Urothelium cell line (cell line): ENCODE data around the gene MXD4.

ENCODE experiments used
- DNase-seq: peaks from one replicate; pipeline ENCODE4 v3.0.0; 2011; ENCODE audit warnings: low spot score, mixed read lengths
- FAIRE-seq: peaks from 2 replicates; lab custom pipeline; 2011; peaks lifted over from hg19 to GRCh38; lab: Jason Lieb, UNC

The MXD4 gene

GRCh38 chr4:2265113-2266110, 3.5 kb upstream of the MXD4 start:
- DNase-seq: no peak
- FAIRE-seq: no peak

GRCh38 chr4:2264481-2265041, 2.7 kb upstream of the MXD4 start:
- DNase-seq (no peak), FAIRE-seq (no peak)

- FAIRE-seq: no peak
- DNase-seq: no peak
These were observed 2.0 kb upstream of the MXD4 start for GRCh38 chr4:2263926-2264321.

GRCh38 chr4:2262944-2263250, 988 bp upstream of the MXD4 start:
- no peak for FAIRE-seq
- DNase-seq: no peak

- FAIRE-seq (peak; percentile 65), DNase-seq (peak; percentile 95)
These were observed 435 bp upstream of the MXD4 start for GRCh38 chr4:2262145-2262943.

- no peak for FAIRE-seq
- peak; percentile 54 for DNase-seq
These were observed 628 bp downstream of the MXD4 start for GRCh38 chr4:2261110-2261852.

- DNase-seq (no peak), FAIRE-seq (no peak)
These were observed 1.4 kb downstream of the MXD4 start for GRCh38 chr4:2260344-2261109.

- no peak for FAIRE-seq
- DNase-seq: no peak
These were observed 2.2 kb downstream of the MXD4 start for GRCh38 chr4:2259541-2260343.

GRCh38 chr4:2259036-2259540, 2.8 kb downstream of the MXD4 start:
- DNase-seq (no peak), FAIRE-seq (no peak)

GRCh38 chr4:2258091-2259035, 3.5 kb downstream of the MXD4 start:
- no peak for DNase-seq
- FAIRE-seq: no peak

- no peak for FAIRE-seq
These were observed 4.4 kb downstream of the MXD4 start for GRCh38 chr4:2257361-2258081.

GRCh38 chr4:2256781-2257191, 5.1 kb downstream of the MXD4 start:
- DNase-seq: no peak
- no peak for FAIRE-seq

More at GRCh38 chr4:2257361-2258081, 4.4 kb downstream of the MXD4 start:
- DNase-seq: no peak

- FAIRE-seq (no peak), DNase-seq (no peak)
These were observed 5.7 kb downstream of the MXD4 start for GRCh38 chr4:2256156-2256731.

- no peak for FAIRE-seq
These were observed 6.3 kb downstream of the MXD4 start for GRCh38 chr4:2255501-2256155.

GRCh38 chr4:2254665-2255500, 7.0 kb downstream of the MXD4 start:
- no peak for DNase-seq

More at GRCh38 chr4:2255501-2256155, 6.3 kb downstream of the MXD4 start:
- DNase-seq: no peak

More at GRCh38 chr4:2254665-2255500, 7.0 kb downstream of the MXD4 start:
- no peak for FAIRE-seq
